Brain microvascular endothelial cell (primary cell): ENCODE results near the gene VWA1.
"Not testable (repeated sequence)": the region's sequence is repeated elsewhere in the genome, so short reads cannot be mapped to it uniquely, and the experiment has no call there.

Experiments used
- DNase-seq: peaks from one replicate; pipeline ENCODE4 v3.0.0-alpha.2; 2020
- H3K27ac ChIP-seq: fragments of 250-450 bp; sonication (Bioruptor Pico); 2 replicates; pipeline ENCODE4 v1.5.1; 2020; ENCODE audit warnings: mild to moderate bottlenecking, moderate library complexity
- H3K27me3 ChIP-seq: fragments of 250-450 bp; sonication (Bioruptor Pico); replicated peaks from 2 replicates; pipeline ENCODE4 v1.5.1; 2020; ENCODE audit warnings: mild to moderate bottlenecking
- H3K36me3 ChIP-seq: fragments of 250-450 bp; sonication (Bioruptor Pico); replicated peaks from 2 replicates; pipeline ENCODE4 v1.5.1; 2020; ENCODE audit warnings: mild to moderate bottlenecking
- H3K4me3 ChIP-seq: 2 replicates; pipeline ENCODE4 v1.5.1; 2011; ENCODE audit warnings: low read depth, mild to moderate bottlenecking, control low read depth, low read length, moderate library complexity
- CTCF ChIP-seq: IDR thresholded peaks from 2 replicates; pipeline ENCODE4 v1.5.1; 2011; ENCODE audit warnings: low read depth, mild to moderate bottlenecking, moderate library complexity, low read length, control low read depth, inconsistent platforms; ENCODE audit errors: missing control alignments
- in situ Hi-C: cut with HindIII; loops from 2 replicates; pipeline ENCODE4 v1.10.0; 2017; ENCODE audit warnings: low sequenced_read_pairs, low pct_ligation_motif_present

VWA1 gene

GRCh38 chr1:1451696-1452364 lies 16.3 kb downstream of the VWA1 start:
- in situ Hi-C loops, result no loop called here
- Histone ChIP-seq H3K27ac (no peak overlapping the region), H3K36me3 (no peaks in the 10 kb centered on the region), H3K4me3 (no peak overlapping the region), H3K27me3 (no peaks in the 10 kb centered on the region)
- DNase-seq, result no peak
- no peak for TF ChIP-seq CTCF

GRCh38 chr1:1452365-1452739 lies 16.9 kb downstream of the VWA1 start:
- H3K27me3 ChIP-seq, H3K27ac ChIP-seq, DNase-seq, in situ Hi-C loops, H3K36me3 ChIP-seq, H3K4me3 ChIP-seq: not testable (repeated sequence)

- Histone ChIP-seq H3K36me3 (no peaks in the 10 kb centered on the region), H3K27ac (no peak overlapping the region), H3K27me3 (no peaks in the 10 kb centered on the region), H3K4me3 (no peak overlapping the region)
- in situ Hi-C loops, result no loop called here
- DNase-seq, result no peak
- TF ChIP-seq CTCF, result no peak
Measured at GRCh38 chr1:1452882-1453281, 17.4 kb downstream of the VWA1 start.

GRCh38 chr1:1454286-1455056 lies 19.0 kb downstream of the VWA1 start:
- H3K36me3 ChIP-seq, H3K27ac ChIP-seq, H3K27me3 ChIP-seq, H3K4me3 ChIP-seq, DNase-seq, in situ Hi-C loops: not testable (repeated sequence)

- no peaks in the 10 kb centered on the region for H3K36me3 ChIP-seq
- no peak overlapping the region for H3K27ac ChIP-seq
- no peak overlapping the region for H3K4me3 ChIP-seq
- DNase-seq, result no peak
- in situ Hi-C loops, result no loop called here
- H3K27me3 ChIP-seq, result no peaks in the 10 kb centered on the region
- no peak for TF ChIP-seq CTCF
Measured at GRCh38 chr1:1455366-1455884, 19.9 kb downstream of the VWA1 start.

GRCh38 chr1:1455934-1456333 lies 20.4 kb downstream of the VWA1 start:
- H3K27ac ChIP-seq, H3K27me3 ChIP-seq, DNase-seq, H3K36me3 ChIP-seq, H3K4me3 ChIP-seq, in situ Hi-C loops: not testable (repeated sequence)

- H3K27ac ChIP-seq, H3K4me3 ChIP-seq, H3K27me3 ChIP-seq, H3K36me3 ChIP-seq, DNase-seq, in situ Hi-C loops: not testable (repeated sequence)
Measured at GRCh38 chr1:1456683-1457255, 21.3 kb downstream of the VWA1 start.

GRCh38 chr1:1459156-1459555 lies 23.7 kb downstream of the VWA1 start:
- H3K27ac ChIP-seq, in situ Hi-C loops, H3K27me3 ChIP-seq, H3K4me3 ChIP-seq, DNase-seq, H3K36me3 ChIP-seq: not testable (repeated sequence)

GRCh38 chr1:1459711-1460110 lies 24.2 kb downstream of the VWA1 start:
- DNase-seq, H3K27ac ChIP-seq: not testable (repeated sequence)

More at GRCh38 chr1:1459711-1460110, 24.2 kb downstream of the VWA1 start:
- H3K27me3 ChIP-seq, H3K4me3 ChIP-seq, in situ Hi-C loops, H3K36me3 ChIP-seq: not testable (repeated sequence)
